GM21723 (cell line): Measurements from ENCODE around the gene NOX4.
A peak's percentile ranks its signal among the peaks of the same experiment; 100 is the strongest.
"Not testable (repeated sequence)": the region's sequence is repeated elsewhere in the genome, so short reads cannot be mapped to it uniquely, and the experiment has no call there.

Source experiments
- ATAC-seq: cut with Tn5 transposase; IDR thresholded peaks from one replicate; pipeline ENCODE4 v1.9.1; 2021; ENCODE audit warnings: mild to moderate bottlenecking, moderate library complexity; ENCODE audit not compliant: unreplicated experiment

NOX4 gene

GRCh38 chr11:89463266-89463780 is 27.9 kb downstream of the NOX4 start:
- ATAC-seq = no peak

GRCh38 chr11:89458716-89459115 is 32.5 kb downstream of the NOX4 start:
- no peak for ATAC-seq

- no peak for ATAC-seq
These were observed 34.0 kb downstream of the NOX4 start for GRCh38 chr11:89457190-89457589.

GRCh38 chr11:89456681-89457080 is 34.5 kb downstream of the NOX4 start:
- no peak for ATAC-seq

- no peak for ATAC-seq
These were observed 38.4 kb downstream of the NOX4 start for GRCh38 chr11:89452780-89453179.

- ATAC-seq = no peak
These were observed 43.3 kb downstream of the NOX4 start for GRCh38 chr11:89447845-89448244.

- no peak for ATAC-seq
These were observed 47.5 kb downstream of the NOX4 start for GRCh38 chr11:89443361-89444322.

- ATAC-seq = no peak
These were observed 48.4 kb downstream of the NOX4 start for GRCh38 chr11:89442801-89443200.

GRCh38 chr11:89441606-89442005 is 49.6 kb downstream of the NOX4 start:
- no peak for ATAC-seq

GRCh38 chr11:89437317-89437716 is 53.9 kb downstream of the NOX4 start:
- ATAC-seq = no peak

- no peak for ATAC-seq
These were observed 55.1 kb downstream of the NOX4 start for GRCh38 chr11:89436071-89436470.

GRCh38 chr11:89433278-89433677 is 57.9 kb downstream of the NOX4 start:
- ATAC-seq = peak; percentile 67

GRCh38 chr11:89432182-89432581 is 59.0 kb downstream of the NOX4 start:
- not testable (repeated sequence) for ATAC-seq

GRCh38 chr11:89426501-89426900 is 64.7 kb downstream of the NOX4 start:
- not testable (repeated sequence) for ATAC-seq

GRCh38 chr11:89421718-89422117 is 69.5 kb downstream of the NOX4 start:
- no peak for ATAC-seq

GRCh38 chr11:89420981-89421380 is 70.2 kb downstream of the NOX4 start:
- no peak for ATAC-seq

GRCh38 chr11:89416961-89417360 is 74.2 kb downstream of the NOX4 start:
- ATAC-seq = no peak

- ATAC-seq = not testable (repeated sequence)
These were observed 80.1 kb downstream of the NOX4 start for GRCh38 chr11:89411112-89411511.

GRCh38 chr11:89410666-89411065 is 80.5 kb downstream of the NOX4 start:
- ATAC-seq = not testable (repeated sequence)

- not testable (repeated sequence) for ATAC-seq
These were observed 82.7 kb downstream of the NOX4 start for GRCh38 chr11:89408441-89408840.

GRCh38 chr11:89405629-89406028 is 85.5 kb downstream of the NOX4 start:
- no peak for ATAC-seq

GRCh38 chr11:89391654-89392053 is 99.5 kb downstream of the NOX4 start:
- ATAC-seq = not testable (repeated sequence)
